HG02678 (cell line): Measurements from ENCODE around the gene BRI3.

Experiments used
- ATAC-seq: cut with Tn5 transposase; IDR thresholded peaks from one replicate; pipeline ENCODE4 v1.9.1; 2021; ENCODE audit warnings: mild to moderate bottlenecking, moderate library complexity; ENCODE audit not compliant: unreplicated experiment

The BRI3 gene

DNA sequence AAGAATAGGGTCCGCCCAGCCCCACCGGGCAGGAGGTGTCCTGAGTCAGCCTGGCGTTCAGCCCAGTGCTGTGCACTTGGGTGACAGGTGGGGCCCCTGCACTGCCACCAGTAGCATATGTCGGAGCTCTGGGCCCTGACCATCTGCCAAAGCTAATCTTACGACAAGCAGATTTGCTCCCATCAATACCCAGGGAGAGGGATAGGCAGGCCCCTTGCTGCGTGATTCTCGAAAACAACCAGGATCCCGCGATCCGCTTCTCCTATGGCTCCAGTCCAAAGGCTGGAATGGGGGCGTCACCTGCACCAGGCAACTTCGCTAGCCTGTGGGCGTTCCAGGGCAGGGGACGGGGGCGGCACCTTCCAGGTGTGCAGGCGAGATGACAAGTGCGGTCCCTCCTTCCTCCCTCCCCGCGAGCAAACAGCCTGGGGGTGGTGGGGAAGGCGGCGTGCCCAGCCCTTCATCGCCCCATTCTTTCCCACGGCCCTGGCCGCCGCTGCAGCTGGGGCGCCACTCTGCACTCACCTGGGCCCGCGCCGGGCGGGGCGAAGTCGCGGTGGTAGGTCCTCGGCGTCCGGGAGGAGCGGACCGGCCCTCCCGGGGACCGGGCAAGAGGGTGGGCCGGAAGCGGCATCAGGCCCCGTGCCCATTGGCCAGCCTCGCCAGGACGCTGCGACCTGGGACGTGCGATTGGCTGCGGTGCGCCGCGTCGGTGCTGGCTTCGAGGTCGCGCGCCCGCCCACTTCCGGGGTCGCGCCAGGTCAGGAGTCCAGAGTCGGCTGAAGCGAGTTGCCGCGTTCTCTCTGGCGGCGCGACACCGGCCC lies 29.7 kb upstream of the BRI3 start, which contains the start of gene TECPR1:
TECPR1 (minus strand) TSS at position 632 of the 824 bp plus-strand sequence. CDS start 6,086 bp downstream, outside the sequence.
- ATAC-seq, result peak; percentile 98

DNA sequence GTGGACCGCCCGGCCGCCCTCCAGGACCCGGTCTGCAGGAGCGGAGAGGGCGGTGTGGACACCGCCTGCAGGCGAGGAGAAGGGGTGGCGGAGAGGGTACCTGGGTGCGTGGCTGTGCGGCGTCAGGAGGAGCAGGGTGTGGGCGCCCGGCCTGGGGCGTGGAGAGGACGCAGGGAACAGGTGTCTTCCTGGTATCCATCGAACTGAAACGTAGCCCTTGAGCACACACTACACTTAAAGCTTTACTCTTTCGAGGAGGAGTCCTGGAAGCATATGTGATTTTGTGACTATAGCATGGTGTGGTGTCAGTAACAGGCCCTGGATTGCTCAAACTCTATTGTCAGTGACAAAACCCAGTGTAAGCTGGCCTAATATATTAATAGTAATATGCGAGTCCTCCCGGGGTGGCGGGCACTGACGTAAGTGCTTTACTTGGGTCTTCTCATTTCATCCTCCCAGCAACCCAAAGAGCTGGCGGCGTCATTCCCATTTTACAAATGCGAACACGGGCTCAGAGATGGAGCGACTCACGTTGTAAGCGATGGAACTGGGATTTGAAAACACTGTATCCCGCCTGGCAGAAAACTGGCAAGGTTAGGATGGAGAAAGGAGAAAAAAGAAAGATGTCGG lies 28.9 kb upstream of the BRI3 start:
- peak; percentile 31 for ATAC-seq

DNA sequence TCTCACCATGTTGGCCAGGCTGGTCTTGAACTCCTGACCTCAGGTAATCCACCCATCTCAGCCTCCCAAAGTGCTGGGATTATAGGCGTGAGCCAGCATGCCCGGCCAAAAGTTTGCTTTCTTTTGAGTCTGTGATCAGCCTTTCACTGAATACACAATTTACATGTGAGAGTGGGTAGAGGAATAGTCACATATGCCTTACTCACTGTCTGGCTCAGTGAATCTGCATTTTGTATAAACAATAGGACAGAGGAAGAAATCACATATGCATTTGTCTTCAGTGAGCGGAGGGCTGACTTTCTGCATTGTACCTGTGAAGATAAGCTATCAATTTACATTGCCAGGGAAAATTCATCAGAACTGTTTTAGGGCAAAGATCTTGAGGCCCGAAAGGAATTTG lies 27.0 kb upstream of the BRI3 start:
- ATAC-seq, result no peak

DNA sequence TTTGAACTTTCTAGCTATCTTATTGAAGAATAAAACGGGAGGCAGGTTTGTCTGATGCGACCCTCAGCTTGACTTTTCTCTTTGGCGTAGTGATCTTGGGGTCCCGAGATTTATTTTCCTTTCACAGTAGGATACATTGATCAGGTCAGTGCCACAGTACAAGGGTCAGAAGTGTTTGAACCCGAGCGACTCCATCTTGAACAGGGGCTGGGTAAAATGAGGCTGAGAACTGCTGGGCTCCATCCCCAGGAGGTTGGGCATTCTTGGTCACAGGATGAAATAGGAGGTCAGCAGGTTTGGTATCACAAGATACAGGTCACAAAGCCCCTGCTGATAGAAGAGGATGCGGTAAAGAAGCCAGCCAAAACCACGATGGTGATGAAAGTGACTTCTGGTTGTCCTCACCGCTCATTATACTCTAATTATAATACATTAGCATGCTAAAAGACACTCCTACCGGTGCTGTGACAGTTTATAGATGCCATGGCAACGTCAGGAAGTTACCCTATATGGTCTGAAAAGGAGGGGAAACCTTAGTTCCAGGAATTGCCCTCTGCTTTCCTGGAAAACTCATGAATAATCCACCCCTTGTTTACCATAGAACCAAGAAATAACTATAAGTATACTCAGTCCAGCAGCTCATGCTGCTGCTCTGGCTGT lies 26.4 kb upstream of the BRI3 start:
- ATAC-seq, result no peak

DNA sequence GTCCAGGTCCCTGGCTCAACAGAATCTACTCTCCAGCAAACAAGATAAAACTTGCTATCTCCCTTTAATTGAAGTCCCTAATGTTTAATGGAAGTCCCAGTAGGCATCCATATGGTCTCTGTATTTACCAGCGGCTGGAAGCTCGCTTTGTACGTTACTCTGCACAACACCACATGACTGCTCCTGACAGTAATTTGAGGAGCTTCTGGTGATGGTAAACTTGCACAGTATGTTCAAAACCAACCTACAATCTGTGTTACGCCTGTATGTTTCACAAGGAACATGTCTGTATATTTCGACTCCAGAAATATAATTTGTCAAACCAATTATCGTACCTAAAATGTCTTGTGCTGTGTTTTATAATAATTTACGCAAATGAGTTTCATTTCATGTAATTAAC lies 25.1 kb upstream of the BRI3 start:
- ATAC-seq, result no peak

DNA sequence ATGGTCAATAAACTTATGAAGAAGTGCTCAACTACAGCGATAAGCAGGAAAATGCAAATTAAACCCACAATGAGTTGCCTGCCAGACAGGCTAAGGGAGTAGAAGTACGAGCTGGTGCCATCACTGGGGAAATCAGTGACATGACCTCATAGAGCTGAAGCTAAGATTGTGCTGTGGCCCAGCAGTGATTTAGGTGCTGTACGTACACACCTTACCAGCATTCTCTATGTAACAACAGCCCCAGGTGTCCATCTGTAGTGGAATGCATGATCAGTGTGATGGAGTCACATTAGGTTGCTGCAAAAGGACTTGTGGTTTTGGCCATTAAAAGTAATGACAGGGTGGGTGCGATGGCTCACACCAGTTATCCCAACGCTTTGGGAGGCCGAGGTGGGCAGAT lies 23.8 kb upstream of the BRI3 start:
- ATAC-seq, result no peak

DNA sequence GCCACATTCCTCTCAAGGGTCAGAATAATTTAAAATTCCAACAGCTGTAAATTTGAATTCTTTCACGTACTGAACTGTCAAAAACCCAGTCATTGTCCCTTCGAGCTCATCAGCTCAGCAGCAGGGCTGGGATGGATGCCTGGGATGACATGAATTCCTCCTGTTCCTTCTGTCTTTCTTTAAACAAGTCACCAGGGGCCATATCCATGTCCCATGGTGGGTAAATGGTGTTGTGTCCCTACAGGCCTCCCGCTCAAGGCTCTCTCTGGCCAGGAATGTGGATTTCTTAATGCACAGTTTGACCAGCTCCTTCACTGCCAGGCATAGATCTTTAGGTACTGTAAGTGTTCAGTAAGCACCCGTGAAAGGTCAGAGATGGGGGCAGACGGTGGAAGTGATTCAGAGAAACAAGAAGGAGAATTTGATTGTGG lies 15.6 kb upstream of the BRI3 start:
- no peak for ATAC-seq

DNA sequence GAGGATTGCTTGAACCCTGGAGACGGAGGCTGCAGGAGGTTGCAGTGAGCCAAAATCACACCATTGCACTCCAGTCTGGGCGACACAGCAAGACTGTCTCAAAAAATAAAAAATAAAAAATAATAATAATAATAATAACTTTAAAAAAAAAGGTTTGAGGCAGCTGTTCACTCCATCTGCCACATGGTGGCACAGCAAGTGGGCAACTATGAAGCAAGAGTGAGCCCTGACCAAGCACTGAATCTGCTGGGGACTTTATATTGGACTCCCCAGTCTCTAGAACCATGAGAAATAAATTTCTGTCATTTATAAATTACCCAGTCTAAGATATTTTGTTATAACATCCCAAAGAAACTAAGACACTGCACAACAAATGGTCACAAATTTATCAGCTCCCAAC lies 14.6 kb upstream of the BRI3 start:
- ATAC-seq, result no peak

DNA sequence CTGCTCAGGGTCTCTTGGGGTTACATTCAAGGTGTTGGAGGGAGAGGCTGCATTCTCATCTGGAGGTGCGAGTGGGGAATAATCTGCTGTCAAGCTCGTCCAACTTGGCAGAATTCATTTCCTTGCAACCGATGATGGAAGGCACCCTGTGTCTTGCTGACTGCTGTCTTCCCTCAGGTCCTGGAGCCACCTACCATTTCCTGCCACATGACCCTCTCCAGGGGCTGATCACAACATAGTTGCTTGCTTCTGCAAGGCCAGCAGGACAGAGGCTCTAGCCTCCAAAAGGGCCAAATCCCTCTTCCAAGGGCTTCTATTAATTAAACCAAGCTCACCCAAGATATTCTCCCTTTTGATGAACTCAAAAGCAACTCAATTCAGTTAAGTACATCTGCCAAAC lies 14.2 kb upstream of the BRI3 start:
- ATAC-seq, result no peak

DNA sequence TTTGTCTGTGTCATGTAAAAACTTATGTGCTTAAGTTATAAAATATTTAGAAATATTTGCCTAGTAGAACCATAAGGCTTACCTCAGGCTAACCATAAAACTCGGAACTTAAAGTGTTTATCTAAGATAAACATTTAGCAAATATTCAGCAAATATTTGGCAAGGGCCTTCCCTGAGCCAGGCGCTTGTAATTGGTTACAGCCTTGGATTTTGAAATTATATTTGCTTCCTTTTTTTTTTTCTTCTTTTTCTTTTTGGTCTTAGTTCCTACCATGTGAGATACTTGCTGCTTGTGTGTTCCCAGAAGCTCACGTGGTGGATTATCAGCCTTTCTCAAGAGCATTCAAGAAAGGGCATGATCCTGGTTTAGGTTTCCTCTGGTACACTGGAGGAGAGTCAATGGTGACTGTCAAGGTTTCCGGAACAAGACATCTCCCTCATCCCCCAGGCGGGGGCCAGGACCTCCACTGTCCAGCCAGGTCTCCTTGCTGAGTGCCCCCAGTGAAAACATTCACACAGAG lies 5.2 kb upstream of the BRI3 start:
- ATAC-seq, result no peak

DNA sequence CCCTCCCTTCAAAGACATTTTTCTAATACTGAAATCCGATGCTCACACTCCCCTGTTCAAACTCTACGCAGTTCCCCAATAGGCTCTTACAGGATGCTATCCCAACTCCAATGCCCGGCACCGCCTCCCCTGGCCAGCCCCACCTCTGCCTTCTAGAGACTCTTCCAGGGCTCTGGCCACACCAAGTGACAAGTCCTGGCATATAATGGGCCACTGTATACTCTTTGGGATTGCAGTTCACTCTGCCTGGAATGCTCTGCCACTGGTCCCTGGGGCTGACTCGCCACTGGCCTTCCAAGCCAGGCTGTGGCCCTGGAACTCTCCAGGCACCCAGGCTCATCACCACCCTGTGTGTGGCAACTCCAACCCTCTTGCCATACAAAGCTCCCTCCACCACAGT lies 3.1 kb upstream of the BRI3 start:
- ATAC-seq, result no peak

DNA sequence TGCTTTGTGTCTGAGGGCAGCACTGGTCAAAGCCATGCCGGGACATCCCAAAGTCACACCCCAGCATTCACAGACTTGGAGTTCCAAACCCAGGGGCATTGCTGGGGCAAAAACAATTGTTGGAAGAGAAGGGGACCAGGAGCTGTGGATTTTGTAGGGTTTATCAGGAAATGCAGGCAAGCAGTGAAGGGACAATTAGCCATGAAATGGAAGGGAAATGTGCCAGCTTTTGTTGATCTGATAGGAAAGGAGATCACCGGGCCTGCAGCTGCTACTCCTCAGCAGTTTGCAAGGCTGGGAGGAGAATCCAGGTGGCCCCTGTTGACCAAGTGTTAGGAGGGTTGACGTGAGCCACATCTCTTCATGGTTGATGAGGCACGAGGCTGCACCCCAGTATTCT lies 2.5 kb upstream of the BRI3 start:
- no peak for ATAC-seq

DNA sequence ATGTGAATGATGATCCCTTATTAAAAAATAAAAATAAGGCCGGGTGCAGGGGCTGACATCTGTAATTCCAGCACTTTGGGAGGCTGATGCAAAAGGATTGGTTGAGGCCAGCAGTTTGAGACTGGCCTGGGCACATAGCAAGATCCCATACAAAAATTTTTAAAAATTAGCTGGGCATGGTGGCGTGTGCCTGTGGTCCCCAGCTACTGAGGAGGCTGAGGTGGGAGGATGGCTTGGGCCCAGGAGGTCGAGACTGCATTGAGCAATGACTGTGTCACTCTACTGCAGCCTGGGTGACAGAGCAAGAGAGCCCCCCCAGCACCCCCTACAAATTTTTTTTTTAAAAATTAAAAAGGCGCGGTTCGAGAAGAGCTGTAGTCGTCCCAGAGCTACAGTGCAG lies 1.2 kb upstream of the BRI3 start:
- no peak for ATAC-seq

DNA sequence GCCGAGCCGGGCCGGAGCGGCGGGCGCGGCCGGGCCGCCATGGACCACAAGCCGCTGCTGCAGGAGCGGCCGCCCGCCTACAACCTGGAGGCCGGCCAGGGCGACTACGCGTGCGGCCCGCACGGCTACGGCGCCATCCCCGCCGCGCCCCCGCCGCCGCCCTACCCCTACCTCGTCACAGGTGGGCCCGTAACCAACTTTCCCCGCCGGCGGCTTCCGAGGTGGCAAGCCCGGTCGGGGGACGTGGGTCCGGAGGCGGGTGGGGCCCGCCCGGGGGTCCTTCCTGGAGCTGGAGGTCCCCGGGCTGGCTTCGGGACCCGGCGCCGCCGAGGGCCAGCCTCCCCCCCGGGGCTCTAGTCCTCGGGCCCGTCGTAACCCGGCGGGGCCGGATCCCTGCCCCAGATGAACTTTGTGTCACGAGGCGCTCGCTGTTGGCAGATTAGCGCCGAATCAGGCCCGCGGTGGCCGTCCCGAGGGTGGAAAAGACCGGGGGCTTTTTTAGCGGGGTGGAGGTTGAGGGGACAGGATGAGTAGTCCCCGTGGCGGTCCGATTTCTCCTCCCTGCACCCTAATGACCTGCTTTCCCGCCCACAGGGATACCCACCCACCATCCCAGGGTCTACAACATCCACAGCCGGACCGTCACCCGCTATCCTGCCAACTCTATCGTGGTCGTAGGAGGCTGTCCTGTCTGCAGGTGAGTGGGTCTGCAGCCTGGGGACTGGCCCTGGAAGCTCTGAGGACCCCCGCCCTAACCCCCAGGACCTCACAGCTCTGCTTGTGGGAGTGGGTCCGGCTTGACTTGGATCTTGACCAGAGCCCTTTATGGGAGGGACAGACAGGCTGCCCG lies 496 bp downstream of the BRI3 start:
- peak; percentile 33 for ATAC-seq

DNA sequence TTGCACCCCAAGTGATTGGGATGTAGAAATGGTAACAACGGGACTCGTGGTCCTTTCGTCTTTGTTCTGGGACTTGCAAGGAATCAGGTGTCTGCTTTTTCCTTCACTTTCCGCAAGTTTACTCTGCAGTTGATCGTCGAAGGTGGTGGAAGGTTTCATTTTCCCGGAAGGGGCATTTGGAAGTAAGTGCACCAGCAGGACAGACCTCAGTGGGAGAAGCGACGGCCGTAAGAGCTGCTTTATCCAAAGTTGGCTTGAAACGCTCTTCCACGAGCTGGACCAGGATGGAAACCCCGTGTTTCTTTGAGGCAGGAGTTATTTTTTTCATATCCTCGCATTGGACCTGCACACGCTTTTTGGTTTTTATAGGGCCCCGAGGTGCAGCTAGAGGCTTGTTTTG lies 1.2 kb downstream of the BRI3 start:
- ATAC-seq, result no peak

DNA sequence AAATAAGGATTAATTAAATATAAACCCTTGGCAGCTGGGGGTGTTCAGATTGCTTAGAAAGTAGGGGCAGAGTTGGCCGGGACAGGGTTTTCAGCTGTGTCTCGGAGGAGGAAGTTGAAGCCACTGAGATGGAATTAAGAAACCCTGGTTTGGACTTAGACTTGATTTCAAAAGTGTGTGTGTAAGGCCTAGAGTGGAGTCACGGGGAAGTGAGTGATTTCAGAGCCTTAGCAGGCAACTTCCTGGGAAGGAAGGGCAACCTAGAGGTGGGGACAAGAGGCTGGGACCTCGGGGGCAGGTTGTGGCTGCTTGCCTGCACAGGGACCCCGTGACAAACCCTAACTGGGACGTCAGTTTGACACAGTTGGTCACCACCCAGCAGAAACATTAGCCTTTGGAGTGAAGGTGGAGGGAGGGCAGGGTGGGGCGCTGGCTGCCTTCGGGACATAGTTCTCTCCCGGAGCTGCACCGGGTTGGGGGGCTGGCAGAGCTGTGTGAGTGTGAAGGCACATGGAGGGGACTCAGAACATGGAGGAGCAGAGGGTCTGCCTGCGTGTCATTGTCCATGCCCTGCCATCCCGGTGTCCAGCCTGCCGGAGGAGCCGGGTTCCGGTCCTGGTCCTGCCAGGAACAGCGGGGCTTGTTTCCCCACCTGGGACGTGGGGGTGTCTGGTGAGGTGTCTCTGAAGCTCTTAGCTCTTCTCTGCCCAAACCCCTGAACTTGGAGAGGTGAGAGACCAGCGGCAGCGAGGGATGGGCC lies 1.8 kb downstream of the BRI3 start:
- no peak for ATAC-seq

DNA sequence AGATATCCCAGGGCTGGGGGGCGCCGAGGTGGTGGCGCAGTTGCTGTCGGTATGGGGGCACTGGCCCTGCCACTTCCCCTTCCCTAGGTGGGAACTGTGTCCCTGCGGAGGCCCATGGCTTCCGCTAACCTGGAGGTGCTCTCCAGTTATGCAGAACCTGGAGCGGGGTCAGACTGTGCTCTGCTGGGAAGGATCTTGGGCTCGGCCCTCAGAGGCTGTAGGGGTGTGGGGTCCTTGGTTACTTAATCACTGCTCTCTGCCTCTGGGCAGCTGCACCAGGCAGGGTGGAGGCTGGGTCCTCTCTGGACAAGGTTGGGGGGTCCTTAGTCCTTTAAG lies 2.4 kb downstream of the BRI3 start:
- no peak for ATAC-seq

DNA sequence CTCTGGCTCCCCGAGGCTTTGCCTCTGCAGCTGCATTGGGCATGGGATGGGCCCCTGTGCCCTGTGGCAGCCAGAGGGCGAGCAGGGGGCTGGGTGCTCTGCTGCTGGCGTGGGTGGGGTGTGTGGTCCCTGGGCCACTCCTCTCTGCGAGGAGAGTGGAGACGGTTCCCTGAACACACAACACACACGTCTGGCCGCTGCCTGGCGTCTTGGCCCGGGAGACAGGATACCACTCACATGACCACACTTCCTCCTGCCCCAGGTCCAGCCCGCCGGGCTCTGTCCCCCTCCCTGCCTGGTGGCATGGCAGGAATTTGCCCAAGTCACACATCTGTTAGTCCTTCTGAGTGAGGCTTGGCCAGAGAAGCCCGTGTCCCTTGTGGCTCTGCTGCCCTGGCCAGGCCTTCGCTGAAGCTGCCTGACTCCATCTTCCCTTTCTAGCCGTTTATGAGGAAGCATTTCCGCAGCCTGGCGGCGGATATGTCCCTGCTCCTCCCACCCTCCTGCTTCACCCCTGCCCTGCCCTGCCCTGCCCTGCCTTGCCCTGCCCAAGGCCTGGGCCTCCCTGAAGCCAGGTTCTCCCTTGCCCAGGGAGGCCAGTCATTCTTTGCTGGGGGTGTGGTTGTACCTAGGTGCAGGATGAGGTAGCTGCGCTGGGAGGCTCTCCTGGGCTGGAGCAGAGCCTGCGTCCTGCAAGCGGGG lies 3.0 kb downstream of the BRI3 start:
- no peak for ATAC-seq
